Right cardiac atrium (tissue), 5 donors: Measurements from ENCODE around the gene CDKAL1. TPM values are rescaled to one million over a fixed set of nuclear protein-coding genes. Genes with fewer than 3 reads are reported as not detected.

Source experiments
- ATAC-seq, 2 donors: fragments of 200-7000 bp; cut with Tn5 transposase; one replicate each; pipeline versions ENCODE4 v1.8.0 to v1.9.1; 2020; ENCODE audit warnings: moderate library complexity in 2 of 2, mild to moderate bottlenecking in 1 of 2
- DNase-seq, 3 donors: peaks; one replicate each; pipeline ENCODE4 v3.0.0-alpha.2; 2020
- H3K27ac ChIP-seq: one replicate; pipeline ENCODE4 v1.5.1; 2013; ENCODE audit warnings: mild to moderate bottlenecking, low read length, control low read depth, moderate library complexity
- H3K27me3 ChIP-seq: one replicate; pipeline ENCODE4 v1.6.1; 2013; ENCODE audit not compliant: control insufficient read depth, insufficient read depth
- H3K4me1 ChIP-seq: one replicate; pipeline ENCODE4 v1.6.1; 2013; ENCODE audit warnings: low read length; ENCODE audit not compliant: control insufficient read depth, insufficient read depth
- H3K4me3 ChIP-seq: one replicate; pipeline ENCODE4 v1.5.1; 2013; ENCODE audit warnings: low read length, control low read depth
- H3K9me3 ChIP-seq: one replicate; pipeline ENCODE4 v1.6.1; 2013; ENCODE audit warnings: low read length; ENCODE audit not compliant: control insufficient read depth
- WGBS: extraction: QIAGEN DNeasy Blood & Tissue Kit; methylation state at CpG from one replicate; pipeline ENCODE4 v1.1.7; 2013; 5-methylcytosine and 5-hydroxymethylcytosine counted together
- intact Hi-C, 4 donors: fragments of 100-400 bp; cut with DNase I; formaldehyde crosslinking; loops; one replicate each; pipeline versions ENCODE4 v1.11.0 to v1.14.0; 2022 to 2023
- polyA plus RNA-seq: library from polyadenylated mRNA; stranded (reverse); fragments of 200-250 nt; gene quantifications from one replicate; pipeline ENCODE4 v1.2.3, GENCODE V29; 2013
- total RNA-seq, 4 donors: library from RNA; stranded (reverse); fragmentation: NEBNext Ultra II Directional; extraction: Animal tissue kit (Norgen Biotek cat#: 25700); gene quantifications; one replicate each; pipeline ENCODE4 v1.2.1, GENCODE V29; 2021
- donor health status: healthy with polysubstance abuse.
- donor health status: DM: no; HTN: yes; CAD: no.
- donor health status: DM: no; HTN: no; CAD: no.
- donor health status: DM: no; HTN: yes; CAD: no; lungs with severe emphysema.
- donor health status: DM: yes; HTN: yes; CAD: no.

The CDKAL1 gene
- total and polyA plus RNA-seq, 5 donors: 3.6 to 11.5 (median 10.8) TPM

- no peaks in the 10 kb centered on the region for H3K4me1 ChIP-seq
Observed at GRCh38 chr6:20554326-20554725, 20.1 kb downstream of the CDKAL1 start.

GRCh38 chr6:20554817-20555216 lies 20.6 kb downstream of the CDKAL1 start:
- Histone ChIP-seq H3K4me3 (no peak overlapping the region), H3K27me3 (no peaks in the 10 kb centered on the region), H3K4me1 (no peaks in the 10 kb centered on the region), H3K27ac (no peak overlapping the region), H3K9me3 (no peaks in the 10 kb centered on the region)
- intact Hi-C loops: no loop called here
- WGBS: 95% methylated on average over 1 of the region's 1 CpG
- ATAC-seq (no peak), DNase-seq (no peak)

More at GRCh38 chr6:20554326-20554725, 20.1 kb downstream of the CDKAL1 start:
- H3K4me3 ChIP-seq: no peak overlapping the region
- no peak for DNase-seq
- intact Hi-C loops: no loop called here
- ATAC-seq: no peak
- H3K27me3 ChIP-seq: no peaks in the 10 kb centered on the region
- WGBS: 76% methylated on average over 2 of the region's 2 CpGs
- no peaks in the 10 kb centered on the region for H3K9me3 ChIP-seq
- H3K27ac ChIP-seq: no peak overlapping the region

GRCh38 chr6:20559924-20560551 lies 25.8 kb downstream of the CDKAL1 start:
- intact Hi-C loops: loop anchor here in 3 of 4 donors (5.0 to 10.0 kb wide), 2 partner anchors 1025 to 1027 kb away; no protein-coding TSS in a partner anchor
- Histone ChIP-seq H3K4me3 (no peak overlapping the region), H3K9me3 (no peaks in the 10 kb centered on the region), H3K27ac (no peak overlapping the region), H3K27me3 (no peaks in the 10 kb centered on the region), H3K4me1 (no peaks in the 10 kb centered on the region)
- 63% methylated on average over 2 of the region's 2 CpGs for WGBS
- ATAC-seq (no peak), DNase-seq (no peak)

GRCh38 chr6:20563377-20563776 lies 29.1 kb downstream of the CDKAL1 start:
- H3K4me1 ChIP-seq: no peaks in the 10 kb centered on the region
- 92% methylated on average over 2 of the region's 2 CpGs for WGBS
- intact Hi-C loops: loop anchor here in 3 of 4 donors (5.0 to 10.0 kb wide), 2 partner anchors 1021 to 1024 kb away; no protein-coding TSS in a partner anchor
- H3K27me3 ChIP-seq: no peaks in the 10 kb centered on the region
- ATAC-seq (no peak), DNase-seq (no peak)
- H3K9me3 ChIP-seq: no peaks in the 10 kb centered on the region
- H3K4me3 ChIP-seq: no peak overlapping the region
- no peak overlapping the region for H3K27ac ChIP-seq

GRCh38 chr6:20564269-20564668 lies 30.0 kb downstream of the CDKAL1 start:
- Histone ChIP-seq H3K27ac (no peak overlapping the region), H3K9me3 (no peaks in the 10 kb centered on the region), H3K4me1 (no peaks in the 10 kb centered on the region), H3K27me3 (no peaks in the 10 kb centered on the region), H3K4me3 (no peak overlapping the region)
- ATAC-seq: no peak
- DNase-seq: no peak
- intact Hi-C loops: loop anchor here in 3 of 4 donors (5.0 to 10.0 kb wide), 2 partner anchors 1021 to 1023 kb away; no protein-coding TSS in a partner anchor

GRCh38 chr6:20564777-20565176 lies 30.5 kb downstream of the CDKAL1 start:
- Histone ChIP-seq H3K4me1 (no peaks in the 10 kb centered on the region), H3K27me3 (no peaks in the 10 kb centered on the region), H3K9me3 (no peaks in the 10 kb centered on the region), H3K4me3 (no peak overlapping the region), H3K27ac (no peak overlapping the region)
- WGBS: 72% methylated on average over 2 of the region's 2 CpGs
- intact Hi-C loops: loop anchor here (5.0 to 10.0 kb wide), 2 partner anchors 1020 to 1023 kb away; no protein-coding TSS in a partner anchor
- no peak for DNase-seq
- ATAC-seq: no peak

- WGBS: 94% methylated on average over 2 of the region's 2 CpGs
- no peaks in the 10 kb centered on the region for H3K27me3 ChIP-seq
Observed at GRCh38 chr6:20565342-20565741, 31.1 kb downstream of the CDKAL1 start.

GRCh38 chr6:20566109-20566508 lies 31.9 kb downstream of the CDKAL1 start:
- WGBS: 95% methylated on average over 3 of the region's 3 CpGs
- no peaks in the 10 kb centered on the region for H3K27me3 ChIP-seq
- no peak for DNase-seq
- no peak overlapping the region for H3K4me3 ChIP-seq
- H3K27ac ChIP-seq: no peak overlapping the region
- H3K9me3 ChIP-seq: no peaks in the 10 kb centered on the region
- intact Hi-C loops: loop anchor here in 3 of 4 donors (5.0 to 10.0 kb wide), 2 partner anchors 1019 to 1021 kb away; no protein-coding TSS in a partner anchor
- ATAC-seq: no peak
- H3K4me1 ChIP-seq: no peaks in the 10 kb centered on the region

More at GRCh38 chr6:20565342-20565741, 31.1 kb downstream of the CDKAL1 start:
- Histone ChIP-seq H3K9me3 (no peaks in the 10 kb centered on the region), H3K4me3 (no peak overlapping the region), H3K4me1 (no peaks in the 10 kb centered on the region), H3K27ac (no peak overlapping the region)
- no peak for DNase-seq
- no peak for ATAC-seq
- intact Hi-C loops: loop anchor here in 3 of 4 donors (5.0 to 10.0 kb wide), 2 partner anchors 1019 to 1022 kb away; no protein-coding TSS in a partner anchor

GRCh38 chr6:20569000-20569610 lies 34.8 kb downstream of the CDKAL1 start:
- H3K4me1 ChIP-seq: no peaks in the 10 kb centered on the region
- H3K4me3 ChIP-seq: no peak overlapping the region
- H3K9me3 ChIP-seq: no peaks in the 10 kb centered on the region
- ATAC-seq (no peak), DNase-seq (no peak)
- no peaks in the 10 kb centered on the region for H3K27me3 ChIP-seq
- intact Hi-C loops: loop anchor here in 3 of 4 donors (5.0 to 10.0 kb wide), 2 partner anchors 1016 to 1018 kb away; no protein-coding TSS in a partner anchor
- WGBS: 83% methylated on average over 3 of the region's 3 CpGs
- H3K27ac ChIP-seq: no peak overlapping the region

GRCh38 chr6:20571261-20571660 lies 37.0 kb downstream of the CDKAL1 start:
- H3K4me3 ChIP-seq: no peak overlapping the region
- H3K9me3 ChIP-seq: no peaks in the 10 kb centered on the region
- no peak for DNase-seq
- ATAC-seq: no peak
- intact Hi-C loops: no loop called here
- H3K27ac ChIP-seq: no peak overlapping the region
- no peaks in the 10 kb centered on the region for H3K27me3 ChIP-seq
- H3K4me1 ChIP-seq: no peaks in the 10 kb centered on the region

GRCh38 chr6:20572288-20572687 lies 38.0 kb downstream of the CDKAL1 start:
- intact Hi-C loops: no loop called here

More at GRCh38 chr6:20572288-20572687, 38.0 kb downstream of the CDKAL1 start:
- no peak overlapping the region for H3K27ac ChIP-seq
- no peak for ATAC-seq
- no peaks in the 10 kb centered on the region for H3K4me1 ChIP-seq
- H3K4me3 ChIP-seq: no peak overlapping the region
- no peaks in the 10 kb centered on the region for H3K27me3 ChIP-seq
- no peak for DNase-seq
- WGBS: 85% methylated on average over 2 of the region's 2 CpGs
- H3K9me3 ChIP-seq: no peaks in the 10 kb centered on the region
